DND-41 (cell line): ENCODE results near the gene MEX3A.

Experiments
- EZH2 ChIP-seq: IDR thresholded peaks from 3 replicates; pipeline ENCODE4 v1.6.1; 2012; ENCODE audit warnings: borderline replicate concordance, low read depth, mild to moderate bottlenecking, moderate library complexity, low read length, inconsistent platforms; ENCODE audit not compliant: severe bottlenecking
- TF ChIP-seq, protein P1 (sequence below): IDR thresholded peaks from 2 replicates; pipeline ENCODE4 v1.5.1; 2012; ENCODE audit warnings: borderline replicate concordance, low read length, moderate library complexity, mild to moderate bottlenecking; ENCODE audit not compliant: poor library complexity, severe bottlenecking; ENCODE audit errors: extremely low read depth

DNA sequence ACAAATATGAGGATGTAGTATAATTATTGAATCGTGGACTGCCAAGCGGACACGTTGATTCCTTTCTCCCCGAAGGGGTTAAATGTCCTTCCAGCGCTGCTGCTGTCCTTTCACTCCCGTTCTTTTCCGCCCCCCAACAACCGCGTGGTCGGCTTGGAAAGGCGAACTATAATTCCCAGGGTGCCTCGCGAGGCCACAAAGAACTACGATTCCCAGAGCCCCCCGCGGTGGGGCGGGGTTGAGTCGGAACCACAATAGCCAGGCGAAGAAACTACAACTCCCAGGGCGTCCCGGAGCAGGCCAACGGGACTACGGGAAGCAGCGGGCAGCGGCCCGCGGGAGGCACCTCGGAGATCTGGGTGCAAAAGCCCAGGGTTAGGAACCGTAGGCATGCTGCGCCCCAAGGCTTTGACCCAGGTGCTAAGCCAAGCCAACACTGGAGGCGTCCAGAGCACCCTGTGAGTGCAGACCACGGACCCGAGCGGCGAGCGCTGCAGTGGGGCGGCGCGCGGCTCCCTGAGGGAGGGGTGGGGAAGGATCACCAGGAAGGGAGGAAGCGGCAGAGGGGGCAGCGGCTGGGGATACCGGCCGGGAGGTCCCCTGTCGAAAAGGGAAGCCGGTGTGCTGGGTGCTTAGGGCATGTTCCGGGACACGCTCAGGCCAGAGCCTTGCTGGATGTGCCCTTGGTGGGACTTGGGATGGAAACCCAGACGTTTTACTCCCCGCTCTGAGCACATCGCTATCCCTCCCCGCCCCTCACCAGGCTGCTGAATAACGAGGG is 27.6 kb downstream of the MEX3A start, which contains the start of gene LAMTOR2:
- TF ChIP-seq, protein P1, sequence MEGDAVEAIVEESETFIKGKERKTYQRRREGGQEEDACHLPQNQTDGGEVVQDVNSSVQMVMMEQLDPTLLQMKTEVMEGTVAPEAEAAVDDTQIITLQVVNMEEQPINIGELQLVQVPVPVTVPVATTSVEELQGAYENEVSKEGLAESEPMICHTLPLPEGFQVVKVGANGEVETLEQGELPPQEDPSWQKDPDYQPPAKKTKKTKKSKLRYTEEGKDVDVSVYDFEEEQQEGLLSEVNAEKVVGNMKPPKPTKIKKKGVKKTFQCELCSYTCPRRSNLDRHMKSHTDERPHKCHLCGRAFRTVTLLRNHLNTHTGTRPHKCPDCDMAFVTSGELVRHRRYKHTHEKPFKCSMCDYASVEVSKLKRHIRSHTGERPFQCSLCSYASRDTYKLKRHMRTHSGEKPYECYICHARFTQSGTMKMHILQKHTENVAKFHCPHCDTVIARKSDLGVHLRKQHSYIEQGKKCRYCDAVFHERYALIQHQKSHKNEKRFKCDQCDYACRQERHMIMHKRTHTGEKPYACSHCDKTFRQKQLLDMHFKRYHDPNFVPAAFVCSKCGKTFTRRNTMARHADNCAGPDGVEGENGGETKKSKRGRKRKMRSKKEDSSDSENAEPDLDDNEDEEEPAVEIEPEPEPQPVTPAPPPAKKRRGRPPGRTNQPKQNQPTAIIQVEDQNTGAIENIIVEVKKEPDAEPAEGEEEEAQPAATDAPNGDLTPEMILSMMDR: no peak
- TF ChIP-seq EZH2: no peak
